LNCAP (cell line): ENCODE measurements around the gene SLC26A6.

Experiments
- CTCF ChIP-seq: fragments of 450-650 bp; IDR thresholded peaks from 2 replicates; pipeline ENCODE4 v1.5.1; 2017; ENCODE audit warnings: mild to moderate bottlenecking

The SLC26A6 gene

GRCh38 chr3:48614044-48614443, 21.2 kb downstream of the SLC26A6 start:
- TF ChIP-seq CTCF, result no peak

- TF ChIP-seq CTCF, result no peak
Observed at GRCh38 chr3:48612309-48612708, 23.0 kb downstream of the SLC26A6 start.

GRCh38 chr3:48609088-48610005, 25.9 kb downstream of the SLC26A6 start, which contains the start of gene UQCRC1:
Gene UQCRC1, minus strand, starts transcription at chr3:48609646. Its CDS starts 26 bp downstream, at chr3:48609620.
- peak; percentile 67 for TF ChIP-seq CTCF

GRCh38 chr3:48607519-48607918, 27.7 kb downstream of the SLC26A6 start:
- no peak for TF ChIP-seq CTCF

- TF ChIP-seq CTCF, result no peak
Observed at GRCh38 chr3:48601622-48601994, 33.7 kb downstream of the SLC26A6 start.

GRCh38 chr3:48600711-48601621, 34.3 kb downstream of the SLC26A6 start:
- no peak for TF ChIP-seq CTCF

- no peak for TF ChIP-seq CTCF
Observed at GRCh38 chr3:48599509-48600285, 35.6 kb downstream of the SLC26A6 start.
